Measurements from ENCODE around the gene ELAC1.

DNA sequence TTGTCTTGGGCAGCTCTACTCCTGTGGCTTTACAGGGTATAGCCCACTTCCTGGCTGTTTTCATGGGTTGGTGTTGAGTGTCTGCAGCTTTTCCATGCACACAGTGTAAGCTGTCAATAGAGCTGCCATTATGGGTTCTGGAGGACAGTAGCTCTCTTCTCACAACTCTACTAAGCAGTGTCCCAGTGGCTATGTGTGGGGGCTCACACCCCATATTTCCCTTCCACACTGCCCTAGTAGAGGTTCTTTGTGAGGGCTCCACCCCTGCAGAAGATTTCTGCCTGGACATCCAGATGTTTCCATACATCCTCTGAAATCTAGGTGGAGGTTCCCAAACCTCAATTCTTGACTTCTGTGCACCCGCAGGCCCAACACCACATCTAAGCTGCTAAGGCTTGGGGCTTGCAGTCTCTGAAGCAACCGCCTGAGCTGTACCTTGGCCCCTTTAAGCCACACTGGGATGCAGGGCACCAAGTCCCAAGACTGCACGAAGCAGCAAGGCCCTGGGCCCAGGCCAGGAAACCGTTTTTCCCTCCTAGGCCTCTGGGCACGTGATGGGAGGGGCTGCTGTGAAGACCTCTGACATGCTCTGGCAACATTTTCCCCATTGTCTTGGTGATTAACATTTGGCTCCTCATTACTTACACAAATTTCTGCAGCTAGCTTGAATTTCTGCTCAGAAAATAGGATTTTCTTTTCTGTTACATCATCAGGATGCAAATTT, 9.4 kb downstream of the ELAC1 start:
- TF ChIP-seq POLR2A (IDR thresholded peaks at IDR 0.05) (no peak), POLR2AphosphoS5 (IDR thresholded peaks at IDR 0.05) (no peak), EP300 (IDR thresholded peaks at IDR 0.05) (no peak)
- TF ChIP-seq, protein P1, sequence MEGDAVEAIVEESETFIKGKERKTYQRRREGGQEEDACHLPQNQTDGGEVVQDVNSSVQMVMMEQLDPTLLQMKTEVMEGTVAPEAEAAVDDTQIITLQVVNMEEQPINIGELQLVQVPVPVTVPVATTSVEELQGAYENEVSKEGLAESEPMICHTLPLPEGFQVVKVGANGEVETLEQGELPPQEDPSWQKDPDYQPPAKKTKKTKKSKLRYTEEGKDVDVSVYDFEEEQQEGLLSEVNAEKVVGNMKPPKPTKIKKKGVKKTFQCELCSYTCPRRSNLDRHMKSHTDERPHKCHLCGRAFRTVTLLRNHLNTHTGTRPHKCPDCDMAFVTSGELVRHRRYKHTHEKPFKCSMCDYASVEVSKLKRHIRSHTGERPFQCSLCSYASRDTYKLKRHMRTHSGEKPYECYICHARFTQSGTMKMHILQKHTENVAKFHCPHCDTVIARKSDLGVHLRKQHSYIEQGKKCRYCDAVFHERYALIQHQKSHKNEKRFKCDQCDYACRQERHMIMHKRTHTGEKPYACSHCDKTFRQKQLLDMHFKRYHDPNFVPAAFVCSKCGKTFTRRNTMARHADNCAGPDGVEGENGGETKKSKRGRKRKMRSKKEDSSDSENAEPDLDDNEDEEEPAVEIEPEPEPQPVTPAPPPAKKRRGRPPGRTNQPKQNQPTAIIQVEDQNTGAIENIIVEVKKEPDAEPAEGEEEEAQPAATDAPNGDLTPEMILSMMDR (IDR thresholded peaks at IDR 0.05) = no peak

Measured in suprapubic skin (tissue), 4 donors.